Uterus (tissue), 4 donors: Measurements from ENCODE around the gene C6. TPM values are rescaled to one million over a fixed set of nuclear protein-coding genes. Genes with fewer than 3 reads are reported as not detected.
"Not testable (repeated sequence)": the region's sequence is repeated elsewhere in the genome, so short reads cannot be mapped to it uniquely, and the experiment has no call there.

ENCODE experiments used
- DNase-seq, 2 donors: peaks; one replicate each; pipeline ENCODE4 v3.0.0-alpha.2; 2019 to 2020
- H3K27ac ChIP-seq, 2 donors: fragments of 200-600 bp; sonication (generic); 1 replicate in 1 of 2; 2 replicates in 1 of 2; pipeline ENCODE4 v1.5.1; 2016 to 2018
- H3K27me3 ChIP-seq, 2 donors: fragments of 200-600 bp; sonication (generic); one replicate each; pipeline ENCODE4 v1.5.1; 2018 to 2019; ENCODE audit warnings: control low read depth in 1 of 2
- H3K36me3 ChIP-seq, 2 donors: fragments of 200-600 bp; sonication (generic); one replicate each; pipeline ENCODE4 v1.5.1; 2019; ENCODE audit warnings: control low read depth in 1 of 2
- H3K4me1 ChIP-seq, 2 donors: fragments of 200-600 bp; sonication (generic); one replicate each; pipeline ENCODE4 v1.5.1; 2018 to 2019; ENCODE audit warnings: control low read depth in 1 of 2
- H3K4me3 ChIP-seq, 2 donors: fragments of 200-600 bp; sonication (generic); 1 replicate in 1 of 2; 2 replicates in 1 of 2; pipeline ENCODE4 v1.5.1; 2018 to 2019; ENCODE audit warnings: mild to moderate bottlenecking in 1 of 2
- H3K9me3 ChIP-seq, 2 donors: fragments of 200-600 bp; sonication (generic); one replicate each; pipeline ENCODE4 v1.5.1; 2019; ENCODE audit warnings: control low read depth in 1 of 2
- POLR2A ChIP-seq, 2 donors: fragments of 450-650 bp; IDR thresholded peaks; one replicate each; pipeline ENCODE4 v1.6.1; 2016; ENCODE audit warnings: antibody characterized with exemption in 2 of 2, mild to moderate bottlenecking in 1 of 2, moderate library complexity in 1 of 2
- intact Hi-C: fragments of 100-400 bp; cut with DNase I; formaldehyde crosslinking; loops from one replicate; pipeline ENCODE4 v1.15.1; 2023; ENCODE audit warnings: low total_unique reads
- total RNA-seq, 4 donors: library from RNA; depleted of rRNA in 3 of 4; stranded (reverse); fragments of >200 nt in 3 of 4; gene quantifications; one replicate each; pipeline versions ENCODE4 v1.1.0 to v1.2.4, GENCODE V29; 2014 to 2023
- TF ChIP-seq, protein P1 (sequence below), 4 experiments: fragments of 200-600 bp in 2 of 4; fragments of 450-650 bp in 2 of 4; sonication (generic) in 2 of 4; IDR thresholded peaks; one replicate each; pipeline ENCODE4 v1.5.1; 2016 to 2019; ENCODE audit warnings: antibody characterized with exemption in 4 of 4, mild to moderate bottlenecking in 2 of 4, moderate library complexity in 1 of 4
- donor health status: DM: yes; HTN: yes; CAD: no.

Gene C6
- total RNA-seq, 4 donors from 2014 or later, result 2.0 to 3.5 (median 3.5) TPM; not detected in 1

- Histone ChIP-seq H3K27me3 (no peaks in the 10 kb centered on the region), H3K4me3 (no peak overlapping the region), H3K4me1 (no peaks in the 10 kb centered on the region), H3K36me3 (no peaks in the 10 kb centered on the region), H3K9me3 (no peaks in the 10 kb centered on the region), H3K27ac (no peak overlapping the region)
- no peak for TF ChIP-seq POLR2A (IDR thresholded peaks at IDR 0.05)
- TF ChIP-seq, protein P1, sequence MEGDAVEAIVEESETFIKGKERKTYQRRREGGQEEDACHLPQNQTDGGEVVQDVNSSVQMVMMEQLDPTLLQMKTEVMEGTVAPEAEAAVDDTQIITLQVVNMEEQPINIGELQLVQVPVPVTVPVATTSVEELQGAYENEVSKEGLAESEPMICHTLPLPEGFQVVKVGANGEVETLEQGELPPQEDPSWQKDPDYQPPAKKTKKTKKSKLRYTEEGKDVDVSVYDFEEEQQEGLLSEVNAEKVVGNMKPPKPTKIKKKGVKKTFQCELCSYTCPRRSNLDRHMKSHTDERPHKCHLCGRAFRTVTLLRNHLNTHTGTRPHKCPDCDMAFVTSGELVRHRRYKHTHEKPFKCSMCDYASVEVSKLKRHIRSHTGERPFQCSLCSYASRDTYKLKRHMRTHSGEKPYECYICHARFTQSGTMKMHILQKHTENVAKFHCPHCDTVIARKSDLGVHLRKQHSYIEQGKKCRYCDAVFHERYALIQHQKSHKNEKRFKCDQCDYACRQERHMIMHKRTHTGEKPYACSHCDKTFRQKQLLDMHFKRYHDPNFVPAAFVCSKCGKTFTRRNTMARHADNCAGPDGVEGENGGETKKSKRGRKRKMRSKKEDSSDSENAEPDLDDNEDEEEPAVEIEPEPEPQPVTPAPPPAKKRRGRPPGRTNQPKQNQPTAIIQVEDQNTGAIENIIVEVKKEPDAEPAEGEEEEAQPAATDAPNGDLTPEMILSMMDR (IDR thresholded peaks at IDR 0.05), result no peak
- intact Hi-C loops, result no loop called here
- DNase-seq, result no peak
Observed at GRCh38 chr5:41234475-41234874, 21.1 kb upstream of the C6 start.

DNA sequence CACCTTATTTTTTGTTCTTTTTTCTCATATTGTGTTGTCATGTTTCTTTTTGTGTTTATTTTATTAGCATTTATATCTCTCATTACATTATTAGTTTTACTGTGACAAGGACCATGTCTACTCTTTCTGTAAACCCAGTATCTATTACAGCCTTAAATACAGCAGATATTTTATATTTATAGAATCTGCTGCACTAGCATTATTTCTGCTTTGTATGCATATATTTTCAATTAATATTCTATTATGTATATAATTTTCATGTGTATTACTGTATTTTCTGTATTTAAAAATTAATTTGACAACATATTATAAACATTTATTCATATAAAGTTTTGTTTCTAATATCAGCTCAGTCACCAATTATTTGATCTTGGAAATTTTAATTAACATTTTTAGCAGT is 19.5 kb upstream of the C6 start:
- intact Hi-C loops, result no loop called here

GRCh38 chr5:41230276-41230675 is 16.9 kb upstream of the C6 start:
- H3K36me3 ChIP-seq, intact Hi-C loops, H3K4me3 ChIP-seq, H3K9me3 ChIP-seq, DNase-seq, H3K27me3 ChIP-seq, H3K4me1 ChIP-seq, H3K27ac ChIP-seq: not testable (repeated sequence)

More for the DNA sequence above, 19.5 kb upstream of the C6 start:
- no peak for DNase-seq
- H3K4me3 ChIP-seq, result no peak overlapping the region
- no peaks in the 10 kb centered on the region for H3K9me3 ChIP-seq
- H3K36me3 ChIP-seq, result no peaks in the 10 kb centered on the region
- TF ChIP-seq POLR2A (IDR thresholded peaks at IDR 0.05), result no peak
- H3K27ac ChIP-seq, result no peak overlapping the region
- no peaks in the 10 kb centered on the region for H3K27me3 ChIP-seq
- H3K4me1 ChIP-seq, result no peaks in the 10 kb centered on the region

DNA sequence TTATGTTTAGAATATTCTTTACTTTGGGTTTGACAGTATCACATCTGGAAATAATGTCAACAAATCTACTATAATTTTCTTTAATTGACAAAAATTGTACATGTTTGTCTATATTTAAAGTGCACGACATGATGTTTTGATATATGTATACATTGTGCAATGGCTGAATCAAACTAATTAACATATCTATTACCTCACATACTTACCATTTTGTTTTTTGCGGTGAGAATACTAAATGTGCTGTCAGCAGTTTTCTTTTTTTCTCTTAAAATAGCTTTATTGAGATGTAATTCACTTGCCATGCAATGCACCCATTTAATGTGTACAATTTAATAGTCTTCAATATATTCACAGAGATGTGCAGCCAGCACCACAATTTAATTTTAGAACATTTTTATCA is 10.6 kb upstream of the C6 start:
- Histone ChIP-seq H3K27ac (no peak overlapping the region), H3K9me3 (no peaks in the 10 kb centered on the region), H3K36me3 (no peaks in the 10 kb centered on the region), H3K4me1 (no peaks in the 10 kb centered on the region), H3K27me3 (no peaks in the 10 kb centered on the region), H3K4me3 (no peak overlapping the region)
- intact Hi-C loops, result no loop called here
- DNase-seq, result no peak
- TF ChIP-seq, protein P1 (IDR thresholded peaks at IDR 0.05), result no peak
- TF ChIP-seq POLR2A (IDR thresholded peaks at IDR 0.05), result no peak

GRCh38 chr5:41219658-41220269 is 6.4 kb upstream of the C6 start:
- H3K4me3 ChIP-seq, result no peak overlapping the region
- no peak for TF ChIP-seq POLR2A (IDR thresholded peaks at IDR 0.05)
- TF ChIP-seq, protein P1 (IDR thresholded peaks at IDR 0.05), result no peak
- no peaks in the 10 kb centered on the region for H3K9me3 ChIP-seq
- no peaks in the 10 kb centered on the region for H3K27me3 ChIP-seq
- H3K4me1 ChIP-seq, result no peaks in the 10 kb centered on the region
- H3K36me3 ChIP-seq, result no peaks in the 10 kb centered on the region
- H3K27ac ChIP-seq, result peak overlapping the region; percentile 61 to 68
- intact Hi-C loops, result no loop called here
- DNase-seq, result no peak

DNA sequence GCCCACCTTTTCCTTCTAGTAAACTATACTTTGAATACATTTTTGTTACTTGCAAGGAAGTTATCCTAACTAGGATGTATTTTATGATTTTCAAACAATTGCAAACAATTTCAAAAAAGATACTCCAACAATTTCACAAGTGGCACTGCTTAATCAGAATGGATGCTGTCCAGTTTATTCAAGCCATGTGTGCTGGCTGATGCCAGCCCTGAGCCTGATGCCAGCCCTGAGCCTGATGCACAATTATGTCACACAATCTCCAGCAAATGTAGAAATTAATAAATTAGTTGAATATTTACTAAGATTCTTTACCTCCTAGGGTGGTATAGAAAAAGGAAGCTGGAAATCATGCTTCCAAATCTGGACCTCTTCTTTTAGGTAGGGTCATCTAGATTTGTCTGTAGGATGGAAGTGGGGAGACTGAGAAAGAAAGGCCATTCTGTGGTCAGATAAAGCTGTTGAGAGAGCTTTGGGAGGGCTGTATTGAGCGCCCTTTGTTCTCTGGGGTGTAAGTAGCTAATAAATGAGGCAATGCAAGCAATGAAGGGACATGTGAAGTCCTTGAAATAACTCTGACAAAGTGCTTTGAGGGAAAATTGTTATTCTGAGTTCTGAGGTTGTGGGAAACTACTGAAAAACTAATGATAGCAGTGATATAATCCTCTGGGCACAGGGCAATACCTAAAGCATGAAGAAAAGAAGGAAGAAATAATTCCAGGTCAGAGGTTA is 5.8 kb upstream of the C6 start:
- intact Hi-C loops, result no loop called here

More for the DNA sequence above, 5.8 kb upstream of the C6 start:
- TF ChIP-seq, protein P1 (IDR thresholded peaks at IDR 0.05), result no peak
- TF ChIP-seq POLR2A (IDR thresholded peaks at IDR 0.05), result no peak
- DNase-seq, result no peak
- H3K27me3 ChIP-seq, result no peaks in the 10 kb centered on the region
- peak overlapping the region; percentile 61 to 68 for H3K27ac ChIP-seq
- H3K4me3 ChIP-seq, result no peak overlapping the region
- H3K9me3 ChIP-seq, result no peaks in the 10 kb centered on the region
- no peaks in the 10 kb centered on the region for H3K4me1 ChIP-seq
- H3K36me3 ChIP-seq, result no peaks in the 10 kb centered on the region
